ENCODE results near the gene STX12.
A peak's percentile ranks its signal among the peaks of the same experiment; 100 is the strongest.
"Not testable (repeated sequence)": the region's sequence is repeated elsewhere in the genome, so short reads cannot be mapped to it uniquely, and the experiment has no call there.

The STX12 gene

GRCh38 chr1:27774654-27775053 is 1.6 kb downstream of the STX12 start:
- no peak for FAIRE-seq

GRCh38 chr1:27775336-27775735 is 2.3 kb downstream of the STX12 start:
- FAIRE-seq; DNase-seq (ENCODE audit: insufficient read length, low spot score): not testable (repeated sequence)

More at GRCh38 chr1:27774654-27775053, 1.6 kb downstream of the STX12 start:
- no peak for DNase-seq (ENCODE audit: insufficient read length, low spot score)

- FAIRE-seq; DNase-seq (ENCODE audit: insufficient read length, low spot score): not testable (repeated sequence)
Observed at GRCh38 chr1:27776276-27776675, 3.3 kb downstream of the STX12 start.

- DNase-seq (ENCODE audit: insufficient read length, low spot score): no peak
- no peak for FAIRE-seq
Observed at GRCh38 chr1:27778056-27778455, 5.0 kb downstream of the STX12 start.

GRCh38 chr1:27779122-27779521 is 6.1 kb downstream of the STX12 start:
- no peak for FAIRE-seq
- DNase-seq (ENCODE audit: insufficient read length, low spot score): no peak

- no peak for FAIRE-seq
- DNase-seq (ENCODE audit: insufficient read length, low spot score): no peak
Observed at GRCh38 chr1:27782950-27783349, 9.9 kb downstream of the STX12 start.

DNA sequence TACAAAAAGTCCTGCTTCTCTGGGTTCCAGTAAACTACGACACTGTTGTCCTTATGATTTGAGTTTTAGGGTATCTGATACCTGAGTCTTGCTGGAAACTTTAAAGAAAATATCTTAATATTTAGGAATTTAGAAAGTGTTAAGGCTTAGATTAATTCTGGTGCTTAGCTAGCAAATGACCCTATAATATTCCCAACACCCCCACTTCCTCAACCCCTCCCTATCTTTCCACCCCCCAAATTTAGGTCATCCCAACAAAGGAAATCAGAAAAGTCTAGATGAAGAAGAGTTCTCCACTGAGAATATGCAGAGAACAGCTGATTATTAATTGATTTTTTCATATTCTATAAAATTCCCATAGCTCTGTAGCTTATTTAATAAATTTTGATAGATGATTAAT is 11.7 kb downstream of the STX12 start:
- DNase-seq (ENCODE audit: insufficient read length, low spot score): no peak
- no peak for FAIRE-seq

DNA sequence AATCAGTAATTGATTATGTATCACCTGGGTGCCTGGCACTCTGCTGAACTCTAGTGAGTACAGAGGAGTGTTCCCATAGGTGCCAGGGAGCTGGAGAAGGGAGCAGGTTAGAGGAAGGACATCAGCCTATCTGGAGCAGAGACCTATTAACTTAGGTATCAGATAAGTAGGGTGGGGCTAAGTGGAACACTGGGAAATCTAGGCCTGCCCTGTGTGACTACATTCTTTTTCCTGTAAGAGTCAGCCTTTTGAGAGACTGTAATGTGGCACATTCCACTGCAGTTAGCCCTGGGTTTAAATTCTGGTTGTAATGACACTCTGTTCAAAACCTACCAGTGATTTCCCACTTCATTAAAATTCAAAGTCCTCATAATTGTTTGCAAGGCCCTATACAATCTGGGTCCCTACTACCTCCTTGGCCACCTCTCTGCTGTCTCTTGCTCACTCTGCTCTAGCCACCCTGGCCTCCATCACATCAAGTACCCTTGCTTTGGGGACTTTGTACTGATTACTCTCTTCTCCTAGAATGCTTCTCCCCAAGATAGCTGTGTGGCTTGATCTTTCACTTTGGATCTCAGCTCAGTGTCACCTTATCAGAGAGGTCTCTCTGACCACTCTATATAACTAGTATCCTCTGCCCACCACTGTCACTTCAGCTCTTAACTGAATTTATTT is 12.9 kb downstream of the STX12 start:
- DNase-seq (ENCODE audit: insufficient read length, low spot score): no peak
- no peak for FAIRE-seq

GRCh38 chr1:27787895-27788294 is 14.9 kb downstream of the STX12 start:
- FAIRE-seq (no peak), DNase-seq (ENCODE audit: insufficient read length, low spot score) (no peak)

GRCh38 chr1:27789540-27790041 is 16.6 kb downstream of the STX12 start:
- DNase-seq (ENCODE audit: insufficient read length, low spot score): no peak

GRCh38 chr1:27790270-27790669 is 17.3 kb downstream of the STX12 start:
- not testable (repeated sequence) for FAIRE-seq; DNase-seq (ENCODE audit: insufficient read length, low spot score)

More at GRCh38 chr1:27789540-27790041, 16.6 kb downstream of the STX12 start:
- no peak for FAIRE-seq

GRCh38 chr1:27795601-27796000 is 22.6 kb downstream of the STX12 start:
- FAIRE-seq: no peak
- DNase-seq (ENCODE audit: insufficient read length, low spot score): no peak

GRCh38 chr1:27804791-27805190 is 31.8 kb downstream of the STX12 start:
- FAIRE-seq: no peak
- no peak for DNase-seq (ENCODE audit: insufficient read length, low spot score)

GRCh38 chr1:27806758-27807157 is 33.7 kb downstream of the STX12 start:
- FAIRE-seq (no peak), DNase-seq (ENCODE audit: insufficient read length, low spot score) (no peak)

GRCh38 chr1:27807385-27807784 is 34.4 kb downstream of the STX12 start:
- DNase-seq (ENCODE audit: insufficient read length, low spot score) (no peak), FAIRE-seq (peak; percentile 14)

GRCh38 chr1:27808131-27808530 is 35.1 kb downstream of the STX12 start:
- not testable (repeated sequence) for FAIRE-seq; DNase-seq (ENCODE audit: insufficient read length, low spot score)

- FAIRE-seq: no peak
- no peak for DNase-seq (ENCODE audit: insufficient read length, low spot score)
Observed at GRCh38 chr1:27809883-27810282, 36.9 kb downstream of the STX12 start.

GRCh38 chr1:27811741-27812500 is 38.9 kb downstream of the STX12 start:
- no peak for DNase-seq (ENCODE audit: insufficient read length, low spot score)
- FAIRE-seq: no peak

GRCh38 chr1:27816921-27817630 is 44.1 kb downstream of the STX12 start:
- FAIRE-seq: no peak

DNA sequence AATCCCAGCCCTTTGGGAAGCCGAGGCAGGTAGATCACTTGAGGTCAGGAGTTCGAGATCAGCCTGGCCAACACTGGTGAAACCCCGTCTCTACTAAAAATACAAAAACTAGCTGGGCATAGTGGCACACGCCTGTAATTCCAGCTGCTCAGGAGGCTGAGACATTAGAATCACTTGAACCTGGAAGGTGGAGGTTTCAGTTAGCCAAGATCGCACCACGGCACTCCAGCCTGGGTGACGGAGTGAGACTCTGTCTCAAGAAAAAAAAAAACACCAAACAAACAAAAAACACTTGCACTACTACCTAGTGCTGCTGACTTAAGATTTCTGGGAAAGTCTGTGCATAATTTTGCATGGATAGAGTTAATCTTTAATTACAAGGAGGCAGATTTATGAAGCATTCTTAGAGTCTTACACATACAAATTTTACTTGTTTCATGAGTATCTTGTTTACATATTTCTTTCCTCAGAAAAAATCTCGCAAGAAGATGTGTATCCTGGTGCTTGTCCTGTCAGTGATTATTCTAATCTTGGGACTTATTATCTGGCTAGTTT is 48.8 kb downstream of the STX12 start:
- no peak for FAIRE-seq
- DNase-seq (ENCODE audit: insufficient read length, low spot score): no peak

More at GRCh38 chr1:27816921-27817630, 44.1 kb downstream of the STX12 start:
- no peak for DNase-seq (ENCODE audit: insufficient read length, low spot score)

DNA sequence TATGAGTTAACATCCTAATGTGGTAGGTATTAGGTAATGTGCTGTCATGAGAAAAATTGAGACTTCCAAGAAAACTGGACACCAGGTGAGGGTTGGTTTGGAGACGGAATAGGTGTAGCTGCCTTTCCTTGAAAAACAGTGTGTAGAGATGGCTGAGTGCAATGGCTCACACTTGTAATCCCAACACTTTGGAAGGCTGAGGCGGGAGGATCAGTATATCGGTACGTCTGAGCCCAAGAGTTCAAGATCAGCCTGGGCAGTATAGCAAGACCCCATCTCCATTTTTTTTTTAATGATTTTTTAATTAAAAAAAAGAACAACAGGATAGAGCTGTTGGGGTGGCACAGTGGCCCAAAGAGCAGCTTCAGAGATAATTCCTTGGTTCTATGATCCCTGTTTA is 50.8 kb downstream of the STX12 start:
- DNase-seq (ENCODE audit: insufficient read length, low spot score) (no peak), FAIRE-seq (no peak)

Data from GM19239 (cell line).